M059J (cell line): ENCODE measurements around the gene HES2. TPM values are rescaled to one million over a fixed set of nuclear protein-coding genes. Genes with fewer than 3 reads are reported as not detected.
"Not testable (repeated sequence)": the region's sequence is repeated elsewhere in the genome, so short reads cannot be mapped to it uniquely, and the experiment has no call there.

Experiments used
- DNase-seq: peaks from one replicate; pipeline ENCODE4 v3.0.0-alpha.2; 2012; ENCODE audit warnings: low read depth
- total RNA-seq: library from RNA; depleted of rRNA; stranded (reverse); fragments of >200 nt; shearing (Covaris generic); gene quantifications from 2 replicates; pipeline ENCODE4 v1.2.3, GENCODE V29; 2014

HES2 gene
- total RNA-seq, 1 experiment from 2014 or later = 1.0 TPM

- no peak for DNase-seq
Measured at GRCh38 chr1:6418668-6419396, 887 bp downstream of the HES2 start.

GRCh38 chr1:6417961-6418667 lies 1.6 kb downstream of the HES2 start:
- no peak for DNase-seq

- DNase-seq = no peak
Measured at GRCh38 chr1:6416906-6417305, 2.8 kb downstream of the HES2 start.

- no peak for DNase-seq
Measured at GRCh38 chr1:6416295-6416656, 3.4 kb downstream of the HES2 start.

GRCh38 chr1:6414881-6415626 lies 4.7 kb downstream of the HES2 start:
- no peak for DNase-seq

GRCh38 chr1:6414443-6414844 lies 5.3 kb downstream of the HES2 start:
- peak; percentile 84 for DNase-seq

- DNase-seq = peak; percentile 65
Measured at GRCh38 chr1:6412896-6413295, 6.8 kb downstream of the HES2 start.

GRCh38 chr1:6410248-6410893 lies 9.3 kb downstream of the HES2 start:
- DNase-seq = no peak

GRCh38 chr1:6409733-6410132 lies 10.0 kb downstream of the HES2 start:
- DNase-seq = no peak

- DNase-seq = no peak
Measured at GRCh38 chr1:6409053-6409452, 10.7 kb downstream of the HES2 start.

GRCh38 chr1:6408023-6408422 lies 11.7 kb downstream of the HES2 start:
- peak; percentile 34 for DNase-seq

- no peak for DNase-seq
Measured at GRCh38 chr1:6401673-6402072, 18.0 kb downstream of the HES2 start.

GRCh38 chr1:6399294-6399693 lies 20.4 kb downstream of the HES2 start:
- DNase-seq = no peak

- no peak for DNase-seq
Measured at GRCh38 chr1:6397844-6398441, 21.8 kb downstream of the HES2 start.

- DNase-seq = no peak
Measured at GRCh38 chr1:6396998-6397397, 22.7 kb downstream of the HES2 start.

GRCh38 chr1:6395781-6396244 lies 23.9 kb downstream of the HES2 start:
- DNase-seq = not testable (repeated sequence)

- DNase-seq = not testable (repeated sequence)
Measured at GRCh38 chr1:6395130-6395529, 24.6 kb downstream of the HES2 start.

GRCh38 chr1:6393400-6394187 lies 26.1 kb downstream of the HES2 start, which contains the start of gene ACOT7:
Gene ACOT7 (minus strand): TSS chr1:6393767. CDS start chr1:6393399, 368 bp downstream.
- DNase-seq = peak; percentile 87

- no peak for DNase-seq
Measured at GRCh38 chr1:6392809-6393399, 26.8 kb downstream of the HES2 start.
